GM12873 (cell line): ENCODE data around the gene CBFA2T2.

Experiments
- TF ChIP-seq, protein P1 (sequence below): IDR thresholded peaks from 2 replicates; pipeline ENCODE4 v1.5.1; 2012; ENCODE audit warnings: low read depth, mild to moderate bottlenecking, moderate library complexity, low read length, control low read depth; ENCODE audit not compliant: insufficient read depth; ENCODE audit errors: missing control alignments

CBFA2T2 gene

GRCh38 chr20:33445881-33446625 is 43.8 kb upstream of the CBFA2T2 start:
- TF ChIP-seq, protein P1, sequence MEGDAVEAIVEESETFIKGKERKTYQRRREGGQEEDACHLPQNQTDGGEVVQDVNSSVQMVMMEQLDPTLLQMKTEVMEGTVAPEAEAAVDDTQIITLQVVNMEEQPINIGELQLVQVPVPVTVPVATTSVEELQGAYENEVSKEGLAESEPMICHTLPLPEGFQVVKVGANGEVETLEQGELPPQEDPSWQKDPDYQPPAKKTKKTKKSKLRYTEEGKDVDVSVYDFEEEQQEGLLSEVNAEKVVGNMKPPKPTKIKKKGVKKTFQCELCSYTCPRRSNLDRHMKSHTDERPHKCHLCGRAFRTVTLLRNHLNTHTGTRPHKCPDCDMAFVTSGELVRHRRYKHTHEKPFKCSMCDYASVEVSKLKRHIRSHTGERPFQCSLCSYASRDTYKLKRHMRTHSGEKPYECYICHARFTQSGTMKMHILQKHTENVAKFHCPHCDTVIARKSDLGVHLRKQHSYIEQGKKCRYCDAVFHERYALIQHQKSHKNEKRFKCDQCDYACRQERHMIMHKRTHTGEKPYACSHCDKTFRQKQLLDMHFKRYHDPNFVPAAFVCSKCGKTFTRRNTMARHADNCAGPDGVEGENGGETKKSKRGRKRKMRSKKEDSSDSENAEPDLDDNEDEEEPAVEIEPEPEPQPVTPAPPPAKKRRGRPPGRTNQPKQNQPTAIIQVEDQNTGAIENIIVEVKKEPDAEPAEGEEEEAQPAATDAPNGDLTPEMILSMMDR: no peak

GRCh38 chr20:33450867-33451266 is 39.0 kb upstream of the CBFA2T2 start:
- TF ChIP-seq, protein P1: no peak

- TF ChIP-seq, protein P1: peak; percentile 99
Observed at GRCh38 chr20:33456916-33457642, 32.8 kb upstream of the CBFA2T2 start.

GRCh38 chr20:33459599-33459998 is 30.3 kb upstream of the CBFA2T2 start:
- TF ChIP-seq, protein P1: no peak

GRCh38 chr20:33460711-33461110 is 29.2 kb upstream of the CBFA2T2 start:
- TF ChIP-seq, protein P1: no peak

DNA sequence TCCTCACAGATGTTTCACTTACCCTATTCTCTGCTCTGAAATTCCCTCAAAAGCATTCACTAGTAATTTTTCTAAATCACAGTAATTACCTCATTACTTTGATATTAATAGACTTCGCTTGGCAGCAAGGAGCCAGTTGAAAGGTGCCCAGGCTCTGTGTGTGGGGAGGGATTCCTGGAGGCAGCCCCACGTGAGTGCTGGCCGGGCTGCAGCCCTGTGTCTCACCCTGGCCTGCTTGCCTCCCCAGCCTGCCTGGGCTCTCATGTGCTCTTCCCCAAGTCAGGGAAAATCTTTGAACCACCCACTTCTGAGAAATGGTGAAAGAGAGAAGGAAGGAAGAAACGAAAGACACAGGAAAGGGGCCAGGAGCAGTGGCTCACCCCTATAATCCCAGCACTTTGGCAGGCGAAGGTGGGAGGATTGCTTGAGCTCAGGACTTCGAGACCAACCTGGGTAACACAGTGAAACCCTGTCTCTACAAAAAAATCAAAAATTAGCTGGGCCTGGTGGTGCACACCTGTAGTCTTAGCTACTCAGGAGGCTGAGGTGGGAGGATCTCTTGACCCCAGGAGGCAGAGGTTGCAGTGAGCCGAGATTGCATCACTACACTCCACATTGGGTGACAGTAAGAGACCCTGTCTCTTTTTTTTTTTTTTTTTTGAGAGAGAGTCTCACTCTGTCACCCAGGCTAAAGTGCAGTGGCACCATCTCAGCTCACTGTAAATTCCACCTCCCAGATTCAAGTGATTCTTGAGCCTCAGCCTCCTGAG is 26.4 kb upstream of the CBFA2T2 start:
- TF ChIP-seq, protein P1: no peak
